ENCODE measurements around the gene DERA. TPM values are rescaled to one million over a fixed set of nuclear protein-coding genes. Genes with fewer than 3 reads are reported as not detected.
"Not testable (repeated sequence)": the region's sequence is repeated elsewhere in the genome, so short reads cannot be mapped to it uniquely, and the experiment has no call there.

The DERA gene
- total and polyA plus RNA-seq, 2 of the 8 experiments (the other 6 are each of a cell fraction or from before 2014, with no cell fraction given), result 13.1 to 17.1 TPM

- no CpG with 5 or more reads among the region's 34 CpGs for WGBS, 2 experiments (ENCODE audit: extremely low coverage in 1 of 2, insufficient coverage in 1 of 2, insufficient read length in 1 of 2, insufficient replicate concordance in 2 of 2, low coverage in 1 of 2, low lambda C conversion rate in 2 of 2, missing lambda C conversion rate in 1 of 2)
- not testable (repeated sequence) for H2AK5ac ChIP-seq (ENCODE audit: low read depth, low read length)
Measured at GRCh38 chr12:16057351-16057751, 146.2 kb downstream of the DERA start.

More at GRCh38 chr12:16057351-16057751, 146.2 kb downstream of the DERA start:
- H3K4me3 ChIP-seq (ENCODE audit: extremely low read depth in 1 of 4, insufficient read depth in 2 of 4, low read depth in 3 of 4, low read length in 4 of 4); H3K9me3 ChIP-seq (ENCODE audit: insufficient read depth in 2 of 2, low read depth in 1 of 2, low read length in 1 of 2); H3K18ac ChIP-seq (ENCODE audit: extremely low read depth, low read length); H3K9ac ChIP-seq (replicated peaks in 1 of 4; ENCODE audit: extremely low read depth in 1 of 4, low read depth in 3 of 4, low read length in 3 of 4); H3K27ac ChIP-seq (ENCODE audit: low read depth, low read length); H2BK120ac ChIP-seq (replicated peaks; ENCODE audit: low read depth, low read length); H3K14ac ChIP-seq (ENCODE audit: insufficient read length); H4K20me1 ChIP-seq (replicated peaks in 1 of 2; ENCODE audit: control insufficient read depth in 1 of 2, insufficient read depth in 2 of 2, low read length in 2 of 2); DNase-seq (ENCODE audit: low read depth in 1 of 2, low spot score in 2 of 2); H3K4ac ChIP-seq (replicated peaks; ENCODE audit: insufficient read length, low read depth, low read length); H3K23ac ChIP-seq (ENCODE audit: insufficient read length); H2AFZ ChIP-seq (ENCODE audit: low read length); H4K8ac ChIP-seq (ENCODE audit: extremely low read depth, insufficient read depth, low read length); H2BK5ac ChIP-seq (ENCODE audit: low read depth, low read length); H3K36me3 ChIP-seq (ENCODE audit: control insufficient read depth in 2 of 4, insufficient read depth in 4 of 4, low read length in 3 of 4); H2BK20ac ChIP-seq (ENCODE audit: low read length); H3K4me2 ChIP-seq (ENCODE audit: insufficient read depth in 1 of 2, low read depth in 2 of 2, low read length in 2 of 2); H3K56ac ChIP-seq (replicated peaks; ENCODE audit: insufficient read length, low read depth, low read length); H4K91ac ChIP-seq (replicated peaks; ENCODE audit: insufficient read length, low read length); H2BK12ac ChIP-seq (ENCODE audit: low read depth, low read length); POLR2A ChIA-PET (ENCODE audit: partially characterized antibody); H3K27me3 ChIP-seq (replicated peaks in 1 of 4; ENCODE audit: control insufficient read depth in 3 of 4, extremely low read depth in 1 of 4, insufficient read depth in 3 of 4, low read length in 3 of 4); H3K79me2 ChIP-seq (ENCODE audit: control insufficient read depth in 1 of 2, insufficient read depth in 2 of 2, low read length in 2 of 2); H3K79me1 ChIP-seq (ENCODE audit: low read depth, low read length); H2BK15ac ChIP-seq (ENCODE audit: low read length); H4K5ac ChIP-seq (ENCODE audit: insufficient read length, low read depth, low read length); H3K23me2 ChIP-seq (ENCODE audit: low read depth, low read length); FAIRE-seq; H3K4me1 ChIP-seq (replicated peaks in 1 of 4; ENCODE audit: control insufficient read depth in 3 of 4, insufficient read depth in 4 of 4, low read length in 3 of 4): not testable (repeated sequence)
- CTCF ChIA-PET (ENCODE audit: partially characterized antibody), result interaction anchor here (0.7 to 1.4 kb wide), 4 partner anchors 13 to 75 kb away, joined by 3 to 4 read pairs (median 3); no protein-coding TSS in a partner anchor
